Measurements from ENCODE around the gene TTC19. TPM values are rescaled to one million over a fixed set of nuclear protein-coding genes. Genes with fewer than 3 reads are reported as not detected.

The TTC19 gene
- total and polyA plus RNA-seq, 2 donors (not counting 3 experiments of a cell fraction or from before 2014, with no cell fraction given), result 7.8 to 32.8 TPM

DNA sequence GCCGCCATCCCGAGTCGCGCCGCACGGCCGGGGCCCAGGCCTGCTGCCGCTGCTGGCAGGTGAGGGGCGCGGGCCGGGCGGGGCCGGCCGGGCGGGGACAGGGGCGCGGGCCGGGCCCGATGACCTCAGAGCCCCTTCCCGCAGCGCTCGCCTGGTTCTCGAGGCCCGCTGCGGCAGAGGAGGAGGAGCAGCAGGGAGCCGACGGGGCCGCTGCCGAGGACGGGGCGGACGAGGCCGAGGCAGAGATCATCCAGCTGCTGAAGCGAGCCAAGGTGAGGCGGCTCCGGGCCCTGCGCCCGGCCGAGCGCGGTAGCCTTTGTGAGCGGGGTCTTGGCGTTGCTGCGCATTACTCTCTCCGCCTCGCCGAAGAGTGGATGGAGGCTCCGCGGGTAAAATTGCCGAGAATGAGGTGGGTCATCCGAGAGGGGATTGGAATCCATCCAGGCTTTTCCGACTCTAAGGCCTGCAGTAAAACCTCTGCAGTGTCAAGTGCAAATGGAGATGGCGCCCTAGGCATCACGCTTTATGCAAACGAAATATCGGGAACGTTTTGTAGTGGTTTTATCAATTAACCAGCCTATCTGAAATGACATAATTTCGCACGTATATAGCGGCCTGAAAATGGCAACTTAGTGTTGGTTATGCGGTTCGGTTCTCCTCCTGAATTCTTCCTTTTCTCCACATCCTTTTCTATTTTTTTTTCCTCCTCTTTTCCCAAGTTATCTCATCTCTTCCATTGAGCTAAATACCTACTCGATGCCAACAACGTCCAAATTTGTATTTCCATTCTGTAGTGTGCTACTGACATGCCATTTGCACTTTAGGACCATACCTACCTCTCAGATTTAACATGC, 577 bp downstream of the TTC19 start:
- H3K79me2 ChIP-seq (ENCODE audit: control insufficient read depth, insufficient read depth, low read length), result peaks cover 37% of the 10 kb centered on the region
- no peaks in the 10 kb centered on the region for H3K9me1 ChIP-seq (replicated peaks; ENCODE audit: control insufficient read depth, extremely low read depth, insufficient read depth, low read length)
- H2AFZ ChIP-seq (ENCODE audit: low read depth, low read length), result no peak overlapping the region
- no peak for FAIRE-seq
- peaks cover 20% of the 10 kb centered on the region for H3K4me1 ChIP-seq (ENCODE audit: control insufficient read depth, extremely low read depth, insufficient read depth, low read length)
- peak overlapping the region; percentile 90 for H3K27ac ChIP-seq (ENCODE audit: insufficient read depth, low read depth, low read length)
- H3K4me2 ChIP-seq (ENCODE audit: insufficient read depth, low read length), result peak overlapping the region; percentile 99
- dilution Hi-C loops (cut with MboI; ENCODE audit: extremely low pct_ligation_motif_present, low sequenced_read_pairs), result no loop called here
- no peaks in the 10 kb centered on the region for H3K27me3 ChIP-seq (ENCODE audit: control insufficient read depth in 2 of 2, insufficient read depth in 2 of 2, low read length in 2 of 2)
- CTCF ChIA-PET, result interaction anchor here (0.9 to 6.8 kb wide), 12 partner anchors 13 to 498 kb away, joined by 3 to 133 read pairs (median 3); partner anchors contain the start of gene ADORA2B
- TF ChIP-seq EZH2 (IDR thresholded peaks at IDR 0.05; ENCODE audit: borderline replicate concordance, low read depth, low read length, severe bottlenecking) (no peak), FOS (IDR thresholded peaks at IDR 0.05; ENCODE audit: borderline replicate concordance, insufficient read depth, low read length) (no peak), POLR2AphosphoS5 (IDR thresholded peaks at IDR 0.05; ENCODE audit: insufficient read depth, low read depth, low read length) (no peak), GATA2 (IDR thresholded peaks at IDR 0.05; ENCODE audit: insufficient read depth, insufficient read length, low read depth, low read length) (no peak), MYC (IDR thresholded peaks at IDR 0.05; ENCODE audit: low read depth, low read length) (no peak), POLR2A (IDR thresholded peaks at IDR 0.05; ENCODE audit: low read depth, low read length) (no peak), JUN (IDR thresholded peaks at IDR 0.05; ENCODE audit: borderline replicate concordance, insufficient read depth, insufficient read length, low read depth) (no peak)
- TF ChIP-seq, protein P1, sequence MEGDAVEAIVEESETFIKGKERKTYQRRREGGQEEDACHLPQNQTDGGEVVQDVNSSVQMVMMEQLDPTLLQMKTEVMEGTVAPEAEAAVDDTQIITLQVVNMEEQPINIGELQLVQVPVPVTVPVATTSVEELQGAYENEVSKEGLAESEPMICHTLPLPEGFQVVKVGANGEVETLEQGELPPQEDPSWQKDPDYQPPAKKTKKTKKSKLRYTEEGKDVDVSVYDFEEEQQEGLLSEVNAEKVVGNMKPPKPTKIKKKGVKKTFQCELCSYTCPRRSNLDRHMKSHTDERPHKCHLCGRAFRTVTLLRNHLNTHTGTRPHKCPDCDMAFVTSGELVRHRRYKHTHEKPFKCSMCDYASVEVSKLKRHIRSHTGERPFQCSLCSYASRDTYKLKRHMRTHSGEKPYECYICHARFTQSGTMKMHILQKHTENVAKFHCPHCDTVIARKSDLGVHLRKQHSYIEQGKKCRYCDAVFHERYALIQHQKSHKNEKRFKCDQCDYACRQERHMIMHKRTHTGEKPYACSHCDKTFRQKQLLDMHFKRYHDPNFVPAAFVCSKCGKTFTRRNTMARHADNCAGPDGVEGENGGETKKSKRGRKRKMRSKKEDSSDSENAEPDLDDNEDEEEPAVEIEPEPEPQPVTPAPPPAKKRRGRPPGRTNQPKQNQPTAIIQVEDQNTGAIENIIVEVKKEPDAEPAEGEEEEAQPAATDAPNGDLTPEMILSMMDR (IDR thresholded peaks at IDR 0.05; ENCODE audit: extremely low read depth in 1 of 2, insufficient read depth in 1 of 2, low read depth in 1 of 2, low read length in 2 of 2), result no peak
- TF ChIP-seq, protein P2, sequence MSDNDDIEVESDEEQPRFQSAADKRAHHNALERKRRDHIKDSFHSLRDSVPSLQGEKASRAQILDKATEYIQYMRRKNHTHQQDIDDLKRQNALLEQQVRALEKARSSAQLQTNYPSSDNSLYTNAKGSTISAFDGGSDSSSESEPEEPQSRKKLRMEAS (IDR thresholded peaks at IDR 0.05; ENCODE audit: insufficient read depth, insufficient read length), result no peak
- no TSS peak for BruUV-seq (replicated peaks)
- intact Hi-C loops (cut with micrococcal nuclease), result loop anchor here (2.0 kb wide), 2 partner anchors 41 to 743 kb away; no protein-coding TSS in a partner anchor
- no peaks in the 10 kb centered on the region for H4K20me1 ChIP-seq (replicated peaks; ENCODE audit: control insufficient read depth, extremely low read depth, insufficient read depth, low read length)
- peak overlapping the region; percentile 50 to 96 (median 82) for H3K4me3 ChIP-seq (replicated peaks in 1 of 3; ENCODE audit: insufficient read depth in 1 of 3, low read depth in 1 of 3, low read length in 3 of 3)
- POLR2A ChIA-PET, result interaction anchor here (1.0 to 1.2 kb wide), 4 partner anchors 11 to 55 kb away, joined by 3 to 7 read pairs (median 3); partner anchors contain the start of gene ADORA2B
- H3K9me3 ChIP-seq (replicated peaks; ENCODE audit: control insufficient read depth, insufficient read depth, low read length), result no peaks in the 10 kb centered on the region
- peak; percentile 45 for DNase-seq (ENCODE audit: low read depth, low spot score)
- peaks cover 12 to 25% of the 10 kb centered on the region in 2 experiments for H3K36me3 ChIP-seq (ENCODE audit: control insufficient read depth in 2 of 2, extremely low read depth in 1 of 2, insufficient read depth in 2 of 2, low read length in 2 of 2)
- H3K9ac ChIP-seq (replicated peaks; ENCODE audit: extremely low read depth, insufficient read depth, low read length), result peak overlapping the region; percentile 91

Measured in endothelial cell of umbilical vein (primary cell).